K562 (cell line): ENCODE measurements around the gene BZW1. TPM values are rescaled to one million over a fixed set of nuclear protein-coding genes. Genes with fewer than 3 reads are reported as not detected.

Experiments used
- ATAC-seq: fragments of 200-7000 bp; cut with Tn5 transposase; 3 replicates; pipeline ENCODE4 v1.9.1; 2020; ENCODE audit warnings: moderate library complexity
- BruUV-seq: library from RNA; stranded (reverse); fragments of 400-500 nt; replicated peaks from 2 replicates; lab custom pipeline; 2021; lab: Mats Ljungman, UMichigan
- CTCF ChIA-PET: fragments of 300-600 bp; formaldehyde crosslinking; extraction: SDS; loops from one replicate; lab custom pipeline; 2021; ENCODE audit warnings: low intra/inter-chr PET ratio; lab: Yijun Ruan, JAX
- POLR2A ChIA-PET: fragments of 300-600, 350-650 bp; sonication (Branson Sonifier 250); formaldehyde crosslinking; extraction: SDS; loops from one replicate; lab custom pipeline; 2021; ENCODE audit warnings: antibody characterized with exemption, inconsistent platforms; lab: Yijun Ruan, JAX
- DNase-seq, 4 experiments: peaks; one replicate each; pipeline versions ENCODE4 v3.0.0 to v3.0.0-alpha.2; 2011 to 2018; ENCODE audit warnings: low spot score in 3 of 4, mixed read lengths in 3 of 4; ENCODE audit errors: extremely low read depth in 1 of 4
- FAIRE-seq: peaks from 2 replicates; lab custom pipeline; 2011; peaks lifted over from hg19 to GRCh38; lab: Jason Lieb, UNC
- H2AFZ ChIP-seq: 2 replicates; pipeline ENCODE4 v1.6.0; 2011; ENCODE audit warnings: low read depth, low read length, control low read depth, inconsistent platforms
- H3K27ac ChIP-seq: fragments of 200-600 bp; 3 replicates; pipeline ENCODE4 v1.8.0; 2011; ENCODE audit warnings: low read depth, mild to moderate bottlenecking, control low read depth, inconsistent platforms, low read length, moderate library complexity, mixed read lengths; ENCODE audit errors: extremely low read depth
- H3K27me3 ChIP-seq, 2 experiments: fragments of 300-600 bp in 1 of 2; 2 replicates in 1 of 2; 3 replicates in 1 of 2; pipeline versions ENCODE4 v1.6.0 to v1.8.0; 2011; ENCODE audit warnings: inconsistent platforms in 2 of 2, low read length in 2 of 2, mild to moderate bottlenecking in 1 of 2, mixed read lengths in 1 of 2, moderate library complexity in 1 of 2; ENCODE audit not compliant: control insufficient read depth in 2 of 2, insufficient read depth in 2 of 2
- H3K36me3 ChIP-seq: fragments of 300-600 bp; 3 replicates; pipeline ENCODE4 v1.8.0; 2011; ENCODE audit warnings: mild to moderate bottlenecking, low read length, inconsistent platforms; ENCODE audit not compliant: control insufficient read depth, insufficient read depth
- H3K4me1 ChIP-seq, 2 experiments: fragments of 200-600 bp in 1 of 2; replicated peaks in 1 of 2; 2 replicates in 1 of 2; 3 replicates in 1 of 2; pipeline versions ENCODE4 v1.5.1 to v1.8.0; 2011; ENCODE audit warnings: inconsistent platforms in 2 of 2, low read length in 2 of 2, mild to moderate bottlenecking in 1 of 2, mixed read lengths in 1 of 2, moderate library complexity in 1 of 2; ENCODE audit not compliant: control insufficient read depth in 2 of 2, insufficient read depth in 2 of 2
- H3K4me2 ChIP-seq: 2 replicates; pipeline ENCODE4 v1.6.1; 2011; ENCODE audit warnings: low read length, control low read depth, inconsistent platforms, mixed read lengths; ENCODE audit not compliant: insufficient read depth
- H3K4me3 ChIP-seq: fragments of 200-600 bp; sonication (generic), shearing (Covaris generic); 2 replicates; pipeline ENCODE4 v1.5.1; 2016; ENCODE audit warnings: control low read depth, inconsistent platforms
- H3K79me2 ChIP-seq: fragments of 200-600 bp; 3 replicates; pipeline ENCODE4 v1.8.0; 2011; ENCODE audit warnings: low read length, inconsistent platforms; ENCODE audit not compliant: control insufficient read depth, insufficient read depth
- H3K9ac ChIP-seq, 2 experiments: 2 replicates each; pipeline versions ENCODE4 v1.6.0 to v1.6.1; 2011; ENCODE audit warnings: low read depth in 2 of 2, low read length in 2 of 2, control low read depth in 1 of 2, inconsistent platforms in 1 of 2, mild to moderate bottlenecking in 1 of 2, mixed read lengths in 1 of 2; ENCODE audit not compliant: insufficient read depth in 1 of 2
- H3K9me1 ChIP-seq: one replicate; pipeline ENCODE4 v1.6.0; 2011; ENCODE audit warnings: inconsistent platforms, mild to moderate bottlenecking, low read length, moderate library complexity; ENCODE audit not compliant: control insufficient read depth, insufficient read depth
- H3K9me3 ChIP-seq: replicated peaks from 2 replicates; pipeline ENCODE4 v1.5.1; 2011; ENCODE audit warnings: low read depth, low read length, inconsistent platforms; ENCODE audit not compliant: control insufficient read depth, insufficient read depth
- H4K20me1 ChIP-seq: replicated peaks from 2 replicates; pipeline ENCODE4 v1.6.1; 2011; ENCODE audit warnings: low read length, inconsistent platforms, mixed read lengths; ENCODE audit not compliant: control insufficient read depth, insufficient read depth
- BMI1 ChIP-seq: fragments of 150-350 bp; IDR thresholded peaks from 2 replicates; pipeline ENCODE4 v1.6.1; 2014; ENCODE audit warnings: low read length
- BRF1 ChIP-seq: IDR thresholded peaks from 3 replicates; pipeline ENCODE4 v1.6.1; 2011; ENCODE audit warnings: borderline replicate concordance, mild to moderate bottlenecking; ENCODE audit not compliant: insufficient read length; ENCODE audit errors: extremely low read depth
- CC2D1A ChIP-seq: fragments of 450-650 bp; IDR thresholded peaks from 2 replicates; pipeline ENCODE4 v1.6.1; 2017; ENCODE audit warnings: mild to moderate bottlenecking
- COPS2 ChIP-seq: fragments of 450-650 bp; conservative IDR thresholded peaks from 2 replicates; pipeline ENCODE4 v1.6.1; 2016; ENCODE audit warnings: mild to moderate bottlenecking, moderate library complexity
- GABPB2 ChIP-seq: fragments of 250-450 bp; sonication (Bioruptor Pico); conservative IDR thresholded peaks from 2 replicates; pipeline ENCODE4 v1.5.1; 2021; ENCODE audit warnings: mild to moderate bottlenecking
- HMG20B ChIP-seq: fragments of 250-450 bp; sonication (Bioruptor Pico); IDR thresholded peaks from 2 replicates; pipeline ENCODE4 v1.5.0; 2021; ENCODE audit warnings: mild to moderate bottlenecking
- LARP7 ChIP-seq: fragments of 450-650 bp; IDR thresholded peaks from 2 replicates; pipeline ENCODE4 v1.6.1; 2016
- MEIS2 ChIP-seq: fragments of 450-650 bp; IDR thresholded peaks from 2 replicates; pipeline ENCODE4 v1.6.1; 2014; ENCODE audit warnings: mild to moderate bottlenecking; ENCODE audit not compliant: partially characterized antibody
- NCOR1 ChIP-seq: fragments of 450-650 bp; IDR thresholded peaks from 2 replicates; pipeline ENCODE4 v1.6.1; 2016; ENCODE audit warnings: mild to moderate bottlenecking, moderate library complexity
- NFRKB ChIP-seq: fragments of 450-650 bp; IDR thresholded peaks from 2 replicates; pipeline ENCODE4 v1.6.1; 2016; ENCODE audit warnings: low read depth
- ZNF121 ChIP-seq: sonication (generic); formaldehyde crosslinking; conservative IDR thresholded peaks from 2 replicates; pipeline ENCODE4 v1.8.0; 2022; ENCODE audit warnings: missing genetic modification reagents
- WGBS: fragments of 100-300 bp; shearing (Covaris generic); methylation state at CpG from one replicate; pipeline ENCODE4 v1.1.6; 2016; ENCODE audit warnings: low coverage, mixed read lengths; ENCODE audit not compliant: insufficient coverage; ENCODE audit errors: missing lambda C conversion rate; 5-methylcytosine and 5-hydroxymethylcytosine counted together
- in situ Hi-C: fragments of 300-500 bp; cut with MboI; formaldehyde crosslinking; loops from 4 replicates; pipeline ENCODE4 v1.15.0; 2018; ENCODE audit warnings: inconsistent platforms, mixed read lengths
- intact Hi-C: fragments of 100-400 bp; cut with micrococcal nuclease; formaldehyde crosslinking; loops from 2 replicates; pipeline ENCODE4 v1.14.2; 2022
- polyA plus RNA-seq, 8 experiments: library from polyadenylated mRNA; depleted of rRNA in 4 of 8; stranded (reverse) in 5 of 8; unstranded in 3 of 8; fragments of >200 nt; fragmentation: Nextera tagmentation in 2 of 8; fragmentation: Illumina TruSeq in 1 of 8; extraction: Ambion mirVana in 2 of 8; extraction: Trizol in 1 of 8; gene quantifications; 2 replicates each; pipeline versions ENCODE4 v1.2.1 to v1.2.3, GENCODE V29; 2011 to 2014; ENCODE audit warnings: inconsistent platforms in 1 of 8, missing spikeins in 1 of 8
- total RNA-seq, 7 experiments: library from RNA; depleted of rRNA in 6 of 7; stranded (reverse); fragments of >200 nt in 6 of 7; fragmentation: Illumina TruSeq in 2 of 7; extraction: Trizol in 2 of 7; gene quantifications; 2 replicates each; pipeline versions ENCODE4 v1.2.1 to v1.2.3, GENCODE V29; 2011 to 2021; ENCODE audit warnings: low replicate concordance in 1 of 7

Gene BZW1
- total and polyA plus RNA-seq, 9 of the 15 experiments (the other 6 are each of a cell fraction or from before 2014, with no cell fraction given) = 110 to 244 (median 198) TPM

DNA sequence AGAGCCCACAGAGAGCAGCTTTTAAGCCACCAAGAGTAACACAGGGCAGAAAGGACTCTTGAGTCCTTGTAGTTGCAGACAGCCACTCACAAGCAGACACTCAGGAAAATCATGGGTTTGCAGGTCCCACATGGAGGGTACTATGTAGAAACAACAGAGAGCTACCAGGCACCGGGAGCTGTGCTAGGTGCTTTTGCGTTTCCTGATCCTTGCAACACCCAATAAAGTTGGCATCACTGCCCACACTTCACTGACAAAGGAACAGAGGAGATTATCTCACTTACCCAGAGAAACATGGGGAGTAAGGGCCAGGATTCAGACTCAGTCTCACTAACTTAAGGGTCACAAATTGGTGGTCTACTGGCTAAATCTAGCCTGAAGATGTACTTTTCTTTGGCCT, 32.5 kb upstream of the BZW1 start:
- H3K9ac ChIP-seq = no peak overlapping the region
- intact Hi-C loops = no loop called here
- no peaks in the 10 kb centered on the region for H4K20me1 ChIP-seq
- no peak for DNase-seq
- no peaks in the 10 kb centered on the region for H3K9me3 ChIP-seq
- ChIA-PET CTCF (no interaction called here), POLR2A (interaction anchor here (0.6 kb wide), 1 partner anchor 340 kb away, joined by 3 read pairs; no protein-coding TSS in a partner anchor)
- no peak for FAIRE-seq
- WGBS = 14% methylated on average over 2 of the region's 2 CpGs
- no peak overlapping the region for H3K4me2 ChIP-seq
- H2AFZ ChIP-seq = no peak overlapping the region
- H3K27ac ChIP-seq = no peak overlapping the region
- TF ChIP-seq NFRKB = no peak
- TF ChIP-seq NCOR1 = no peak
- TF ChIP-seq ZNF121 (CRISPR knock-in tag) = no peak
- no peaks in the 10 kb centered on the region for H3K9me1 ChIP-seq
- no peaks in the 10 kb centered on the region for H3K36me3 ChIP-seq
- H3K4me3 ChIP-seq = no peak overlapping the region
- H3K27me3 ChIP-seq = no peaks in the 10 kb centered on the region
- H3K4me1 ChIP-seq = no peaks in the 10 kb centered on the region; a peak in 1 of 5 replicates
- BruUV-seq = no TSS peak
- no peak for ATAC-seq
- in situ Hi-C loops = no loop called here
- no peaks in the 10 kb centered on the region for H3K79me2 ChIP-seq

DNA sequence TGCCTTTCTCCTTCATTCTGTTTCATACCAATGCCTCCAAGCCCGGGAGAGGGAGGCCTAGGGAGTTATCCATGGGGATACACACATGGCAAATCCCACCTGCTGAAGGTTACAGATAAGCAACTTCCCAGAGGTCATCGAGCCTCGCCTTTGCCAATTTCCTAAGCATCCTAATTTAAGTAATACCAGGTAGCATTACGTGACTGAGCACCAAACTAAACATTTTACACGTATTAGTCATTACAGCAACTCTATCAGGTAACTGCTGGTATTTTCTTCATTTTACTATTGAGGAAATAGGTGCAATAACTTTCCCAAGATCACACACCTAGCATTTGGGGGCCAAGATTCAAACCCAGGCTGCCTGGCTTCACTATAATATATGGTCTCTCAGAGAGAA, 30.1 kb upstream of the BZW1 start:
- no peak overlapping the region for H3K9ac ChIP-seq
- 22% methylated on average over 5 of the region's 5 CpGs for WGBS
- ChIA-PET POLR2A (no interaction called here), CTCF (no interaction called here)
- DNase-seq (no peak), FAIRE-seq (no peak), ATAC-seq (no peak)
- H3K36me3 ChIP-seq = no peaks in the 10 kb centered on the region
- H3K9me3 ChIP-seq = no peaks in the 10 kb centered on the region
- H3K79me2 ChIP-seq = no peaks in the 10 kb centered on the region
- H3K4me3 ChIP-seq = no peak overlapping the region
- no peak overlapping the region for H3K4me2 ChIP-seq
- no peak overlapping the region for H3K27ac ChIP-seq
- no peaks in the 10 kb centered on the region; a peak in 1 of 5 replicates for H3K4me1 ChIP-seq
- H3K27me3 ChIP-seq = no peaks in the 10 kb centered on the region
- no peak for TF ChIP-seq COPS2
- TF ChIP-seq GABPB2 (CRISPR knock-in tag) = no peak
- TF ChIP-seq MEIS2 = no peak
- TF ChIP-seq BRF1 = no peak
- no peak for TF ChIP-seq CC2D1A
- no peak for TF ChIP-seq BMI1
- no peak for TF ChIP-seq LARP7
- no peak for TF ChIP-seq HMG20B (CRISPR knock-in tag)
- H2AFZ ChIP-seq = no peak overlapping the region
- no TSS peak for BruUV-seq
- no peaks in the 10 kb centered on the region for H3K9me1 ChIP-seq
- in situ Hi-C loops (no loop called here), intact Hi-C loops (no loop called here)
- H4K20me1 ChIP-seq = no peaks in the 10 kb centered on the region
